ENCODE results near the gene RREB1.

DNA sequence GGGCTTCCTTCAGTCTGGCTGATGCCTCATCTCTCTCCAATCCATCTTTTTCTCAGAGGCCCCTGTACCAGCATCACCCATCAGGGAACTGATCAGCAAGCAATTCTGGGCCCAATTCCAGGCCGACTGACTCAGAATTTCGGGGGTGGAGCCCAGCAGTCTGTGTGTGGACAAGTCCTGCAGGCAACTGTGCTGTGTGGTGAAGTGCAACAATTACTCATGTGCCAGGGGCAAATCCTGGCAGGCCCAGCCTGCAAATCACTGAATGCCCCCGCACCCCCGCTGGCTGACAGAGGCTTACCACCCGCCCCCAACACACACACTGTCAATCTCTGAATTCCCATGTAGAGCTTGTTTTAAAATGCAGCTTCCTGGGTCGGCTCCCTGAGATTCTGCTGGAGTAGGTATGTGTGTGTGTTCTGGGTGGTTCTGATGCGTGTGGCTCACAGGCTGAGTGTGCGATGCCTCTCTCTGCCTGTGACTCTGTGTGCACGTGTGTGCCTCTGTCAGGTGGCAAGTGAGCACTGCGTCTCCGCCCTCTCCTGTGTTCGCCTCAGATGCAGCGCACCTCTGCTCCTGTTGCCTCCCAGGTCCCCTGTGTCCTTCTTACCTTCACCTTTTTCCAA, 159.8 kb downstream of the RREB1 start:
- TF ChIP-seq CTCF (IDR thresholded peaks at IDR 0.05; ENCODE audit: borderline replicate concordance, extremely low read depth, low read length, poor library complexity, severe bottlenecking) (no peak), EZH2 (IDR thresholded peaks at IDR 0.05; ENCODE audit: borderline replicate concordance, low read depth, low read length, severe bottlenecking) (no peak)
